Prostate gland (tissue), 2 donors: Measurements from ENCODE around the gene IRF2.

Experiments
- POLR2A ChIP-seq: fragments of 450-650 bp; IDR thresholded peaks from one replicate; pipeline ENCODE4 v1.6.1; 2016; ENCODE audit warnings: antibody characterized with exemption, mild to moderate bottlenecking
- TF ChIP-seq, protein P1 (sequence below), 4 experiments: fragments of 200-600 bp in 2 of 4; fragments of 450-650 bp in 2 of 4; sonication (generic) in 2 of 4; IDR thresholded peaks; 1 replicate in 3 of 4; 2 replicates in 1 of 4; pipeline ENCODE4 v1.5.1; 2016 to 2019; ENCODE audit warnings: antibody characterized with exemption in 4 of 4, mild to moderate bottlenecking in 2 of 4, moderate library complexity in 2 of 4

DNA sequence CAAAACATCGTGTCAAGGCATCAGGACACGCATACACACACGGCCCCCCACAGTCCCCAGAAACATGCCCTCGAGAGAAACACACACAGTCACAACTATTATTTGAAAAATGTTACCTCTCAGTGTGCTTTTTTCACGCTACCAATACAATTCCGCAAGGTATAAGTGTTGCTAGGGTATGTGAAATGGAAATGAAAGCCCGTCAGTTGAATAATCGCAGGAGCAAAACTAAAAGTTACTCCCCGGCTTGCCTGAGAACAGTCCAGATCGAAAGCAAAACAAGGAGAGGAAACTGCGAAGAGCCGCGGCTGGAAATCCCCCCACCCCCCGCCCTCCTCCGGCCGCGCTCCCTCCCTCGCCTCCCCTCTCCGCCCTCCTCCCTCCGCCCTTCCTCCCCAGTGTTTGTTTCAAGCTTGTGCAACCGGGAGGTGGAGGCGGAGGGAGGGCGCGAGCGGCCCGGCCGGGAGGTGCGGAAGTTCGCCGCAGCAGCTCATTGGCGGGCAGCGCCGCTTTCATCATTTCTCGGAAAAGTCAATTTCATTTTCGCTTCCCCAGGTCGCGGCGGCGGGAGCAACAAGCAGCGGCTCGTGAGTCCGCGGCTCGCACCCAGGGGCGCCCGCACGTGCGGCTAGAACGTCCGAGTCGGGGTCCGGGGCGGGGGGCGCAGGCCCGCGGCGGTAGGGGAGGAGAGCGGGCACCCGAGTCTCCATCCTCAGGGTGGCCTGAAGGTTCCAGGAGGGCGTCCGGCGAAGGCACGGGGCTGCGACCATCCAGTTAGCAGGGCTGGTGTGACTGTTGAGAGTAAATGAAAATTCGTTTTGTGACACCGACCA, at the start of gene IRF2:
- TF ChIP-seq, protein P1, sequence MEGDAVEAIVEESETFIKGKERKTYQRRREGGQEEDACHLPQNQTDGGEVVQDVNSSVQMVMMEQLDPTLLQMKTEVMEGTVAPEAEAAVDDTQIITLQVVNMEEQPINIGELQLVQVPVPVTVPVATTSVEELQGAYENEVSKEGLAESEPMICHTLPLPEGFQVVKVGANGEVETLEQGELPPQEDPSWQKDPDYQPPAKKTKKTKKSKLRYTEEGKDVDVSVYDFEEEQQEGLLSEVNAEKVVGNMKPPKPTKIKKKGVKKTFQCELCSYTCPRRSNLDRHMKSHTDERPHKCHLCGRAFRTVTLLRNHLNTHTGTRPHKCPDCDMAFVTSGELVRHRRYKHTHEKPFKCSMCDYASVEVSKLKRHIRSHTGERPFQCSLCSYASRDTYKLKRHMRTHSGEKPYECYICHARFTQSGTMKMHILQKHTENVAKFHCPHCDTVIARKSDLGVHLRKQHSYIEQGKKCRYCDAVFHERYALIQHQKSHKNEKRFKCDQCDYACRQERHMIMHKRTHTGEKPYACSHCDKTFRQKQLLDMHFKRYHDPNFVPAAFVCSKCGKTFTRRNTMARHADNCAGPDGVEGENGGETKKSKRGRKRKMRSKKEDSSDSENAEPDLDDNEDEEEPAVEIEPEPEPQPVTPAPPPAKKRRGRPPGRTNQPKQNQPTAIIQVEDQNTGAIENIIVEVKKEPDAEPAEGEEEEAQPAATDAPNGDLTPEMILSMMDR (IDR thresholded peaks at IDR 0.05): peak in 2 of 4 experiments; percentile 48 to 63
- TF ChIP-seq POLR2A: peak; percentile 90
